ENCODE measurements around the gene UBE2R2. TPM values are rescaled to one million over a fixed set of nuclear protein-coding genes. Genes with fewer than 3 reads are reported as not detected.

UBE2R2 gene
- total RNA-seq, 1 donor from 2014 or later = 90.1 TPM

GRCh38 chr9:33964086-33964768 lies 147.3 kb downstream of the UBE2R2 start:
- no peak overlapping the region for H3K27ac Mint-ChIP-seq (ENCODE audit: unreplicated experiment)
- no peak overlapping the region for H3K4me3 Mint-ChIP-seq (ENCODE audit: unreplicated experiment)
- no peaks in the 10 kb centered on the region for H3K4me1 Mint-ChIP-seq (ENCODE audit: low read depth, unreplicated experiment)
- no peak for TF ChIP-seq CTCF (IDR thresholded peaks at IDR 0.05; ENCODE audit: partially characterized antibody, unreplicated experiment)
- H3K36me3 Mint-ChIP-seq (ENCODE audit: unreplicated experiment) = no peaks in the 10 kb centered on the region
- H3K27me3 Mint-ChIP-seq (ENCODE audit: unreplicated experiment) = no peaks in the 10 kb centered on the region
- H3K9me3 Mint-ChIP-seq (ENCODE audit: unreplicated experiment) = peaks cover 2% of the 10 kb centered on the region
- no peak for DNase-seq

Other genes starting within 250 kb of the UBE2R2 start
- gene PRSS3, start 21.6 kb upstream of the UBE2R2 start, total RNA-seq (ENCODE audit: unreplicated experiment) = not detected
- gene UBAP2, start 231.7 kb downstream of the UBE2R2 start, total RNA-seq (ENCODE audit: unreplicated experiment) = 65.1 TPM